DMS153 treated with DMSO at 0.1 percent for 48 hours (cell line): Measurements from ENCODE around the gene BLM.
"Not testable (repeated sequence)": the region's sequence is repeated elsewhere in the genome, so short reads cannot be mapped to it uniquely, and the experiment has no call there.

ENCODE experiments used
- DNase-seq: peaks from one replicate; lab custom pipeline; 2025; ENCODE audit not compliant: unreplicated experiment; lab: John Stamatoyannopoulos, UW

Gene BLM

GRCh38 chr15:90819390-90819789 lies 102.2 kb downstream of the BLM start:
- no peak for DNase-seq

GRCh38 chr15:90819850-90820249 lies 102.7 kb downstream of the BLM start:
- DNase-seq, result no peak

- no peak for DNase-seq
Measured at GRCh38 chr15:90820481-90820880, 103.3 kb downstream of the BLM start.

- DNase-seq, result no peak
Measured at GRCh38 chr15:90822204-90822955, 105.2 kb downstream of the BLM start.

GRCh38 chr15:90823455-90823974 lies 106.4 kb downstream of the BLM start:
- DNase-seq, result no peak

GRCh38 chr15:90825115-90825899 lies 108.2 kb downstream of the BLM start:
- not testable (repeated sequence) for DNase-seq

GRCh38 chr15:90826206-90826885 lies 109.2 kb downstream of the BLM start:
- DNase-seq, result not testable (repeated sequence)

- no peak for DNase-seq
Measured at GRCh38 chr15:90826886-90827435, 109.8 kb downstream of the BLM start.

GRCh38 chr15:90828111-90828510 lies 111.0 kb downstream of the BLM start:
- DNase-seq, result no peak

GRCh38 chr15:90829126-90829525 lies 112.0 kb downstream of the BLM start:
- no peak for DNase-seq

GRCh38 chr15:90829942-90830440 lies 112.8 kb downstream of the BLM start:
- DNase-seq, result no peak

- DNase-seq, result no peak
Measured at GRCh38 chr15:90834626-90835025, 117.5 kb downstream of the BLM start.

- DNase-seq, result no peak
Measured at GRCh38 chr15:90836296-90836871, 119.2 kb downstream of the BLM start.

GRCh38 chr15:90837094-90837493 lies 119.9 kb downstream of the BLM start:
- DNase-seq, result no peak

- DNase-seq, result no peak
Measured at GRCh38 chr15:90838139-90838538, 121.0 kb downstream of the BLM start.

- no peak for DNase-seq
Measured at GRCh38 chr15:90838544-90838943, 121.4 kb downstream of the BLM start.

- DNase-seq, result no peak
Measured at GRCh38 chr15:90839187-90840071, 122.3 kb downstream of the BLM start.

GRCh38 chr15:90840157-90840855 lies 123.2 kb downstream of the BLM start:
- DNase-seq, result no peak

GRCh38 chr15:90840954-90841353 lies 123.8 kb downstream of the BLM start:
- DNase-seq, result no peak
